NCI-H2196 treated with DMSO at 0.1 percent for 48 hours (cell line): ENCODE data around the gene SNX24.
"Not testable (repeated sequence)": the region's sequence is repeated elsewhere in the genome, so short reads cannot be mapped to it uniquely, and the experiment has no call there.

ENCODE experiments used
- DNase-seq: peaks from one replicate; lab custom pipeline; 2025; ENCODE audit not compliant: unreplicated experiment; lab: John Stamatoyannopoulos, UW

The SNX24 gene

GRCh38 chr5:122957457-122957856 lies 112.0 kb downstream of the SNX24 start:
- DNase-seq = no peak

DNA sequence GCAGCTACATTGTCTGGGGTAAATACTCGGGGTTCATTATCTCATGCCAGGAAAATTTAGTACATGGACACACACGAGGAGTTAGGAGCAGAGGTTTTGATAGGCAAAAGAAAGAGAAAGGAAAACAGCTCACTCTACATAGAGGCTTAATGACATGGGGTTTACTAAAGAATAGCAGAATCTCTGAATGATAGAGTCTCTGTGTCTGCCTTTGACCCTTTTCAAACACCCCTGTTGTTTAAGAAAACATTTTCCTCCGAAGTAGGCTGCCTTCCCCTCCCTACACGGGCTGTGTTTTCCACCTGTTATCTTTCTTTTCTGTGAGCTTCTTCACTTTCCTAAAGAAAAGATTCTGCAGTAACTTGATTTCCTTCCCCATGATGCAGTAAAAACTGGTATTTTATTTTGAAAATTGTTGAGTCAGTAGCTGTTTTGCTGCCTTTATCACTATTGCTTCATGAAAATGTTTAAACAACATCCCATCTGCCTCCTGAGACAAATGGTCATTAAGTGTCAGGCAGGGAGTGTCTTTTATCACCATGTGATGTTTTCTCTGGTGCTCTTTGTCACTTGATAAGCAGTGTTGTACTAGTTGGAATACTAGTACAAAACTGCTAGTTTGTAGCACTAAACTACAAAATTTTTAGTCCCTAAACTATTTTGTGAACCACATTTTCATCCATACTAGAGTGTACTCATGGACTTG lies 114.5 kb downstream of the SNX24 start:
- no peak for DNase-seq

DNA sequence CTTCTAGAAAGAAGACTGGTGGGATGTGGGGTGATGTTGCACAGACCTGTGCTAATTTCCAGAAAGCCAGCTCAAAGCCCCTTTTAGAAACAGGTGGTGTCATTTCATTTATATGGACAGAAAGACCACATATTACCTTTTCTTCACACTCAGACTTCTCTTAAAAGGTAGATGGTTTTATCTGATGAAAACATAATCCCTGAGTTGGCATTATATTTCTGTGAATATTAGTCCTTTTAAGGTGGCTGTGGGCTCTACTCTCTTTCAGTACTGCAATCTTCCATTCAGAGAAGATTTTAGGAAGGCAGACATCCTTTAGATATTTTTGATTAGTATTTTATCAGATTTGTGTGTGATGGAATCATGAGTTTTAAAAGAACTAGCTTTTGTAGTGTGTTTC lies 117.9 kb downstream of the SNX24 start:
- DNase-seq = no peak

- no peak for DNase-seq
Observed at GRCh38 chr5:122965111-122965510, 119.7 kb downstream of the SNX24 start.

DNA sequence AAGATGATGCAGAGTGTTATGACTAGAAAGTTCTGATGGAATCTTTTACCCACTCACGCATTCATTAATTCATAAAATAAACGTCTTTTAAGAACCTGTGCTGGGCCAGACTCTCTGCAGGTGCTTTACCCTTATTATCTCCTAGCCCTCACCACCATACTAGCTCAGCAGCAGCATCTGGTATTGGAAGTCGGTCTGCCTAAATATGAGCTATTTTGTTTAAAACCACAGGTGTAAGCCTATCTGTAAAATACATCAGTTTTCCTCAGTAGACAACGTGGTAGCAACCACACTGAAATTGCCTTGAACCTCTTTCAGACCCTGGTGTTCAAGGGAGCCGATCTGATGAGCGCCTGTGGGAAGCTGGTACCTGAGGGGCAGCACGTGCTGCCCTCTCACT lies 121.7 kb downstream of the SNX24 start:
- DNase-seq = no peak

DNA sequence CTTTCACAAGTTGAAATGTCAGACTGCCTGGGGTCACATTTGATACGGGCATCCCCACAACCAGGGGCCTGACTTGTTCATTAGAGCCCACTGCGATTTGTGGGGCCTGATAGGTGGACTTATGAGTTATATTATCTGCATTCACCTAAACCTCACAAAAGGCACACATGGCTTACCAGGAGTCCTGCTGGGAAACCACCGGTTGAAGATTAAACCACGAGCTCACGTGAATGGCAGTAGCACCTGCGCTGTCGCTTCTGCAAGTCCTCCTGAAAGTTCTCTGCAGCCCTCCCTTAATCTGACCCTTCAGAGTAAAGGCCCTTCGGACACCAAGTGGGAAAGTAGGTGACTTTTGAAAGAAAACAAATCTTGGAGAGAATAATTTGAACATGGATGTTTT lies 122.2 kb downstream of the SNX24 start:
- DNase-seq = no peak

- DNase-seq = not testable (repeated sequence)
Observed at GRCh38 chr5:122968056-122968455, 122.6 kb downstream of the SNX24 start.

DNA sequence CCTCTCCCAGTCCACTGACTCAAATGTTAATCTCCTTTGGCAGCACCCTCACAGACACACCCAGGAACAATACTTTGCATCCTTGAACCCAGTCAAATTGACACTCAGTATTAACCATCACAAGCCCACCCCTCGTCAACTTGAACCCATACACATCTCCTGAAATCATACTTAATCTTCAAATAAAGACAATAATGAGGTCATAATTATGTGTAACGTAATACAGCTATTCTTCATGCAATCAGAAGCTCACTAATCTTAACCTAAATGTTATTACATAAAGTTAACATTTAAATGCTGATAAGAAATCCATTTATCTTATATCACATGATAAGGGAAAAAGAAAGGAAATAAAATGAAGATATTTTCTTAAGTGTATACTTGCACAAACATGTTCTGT lies 125.9 kb downstream of the SNX24 start:
- no peak for DNase-seq

DNA sequence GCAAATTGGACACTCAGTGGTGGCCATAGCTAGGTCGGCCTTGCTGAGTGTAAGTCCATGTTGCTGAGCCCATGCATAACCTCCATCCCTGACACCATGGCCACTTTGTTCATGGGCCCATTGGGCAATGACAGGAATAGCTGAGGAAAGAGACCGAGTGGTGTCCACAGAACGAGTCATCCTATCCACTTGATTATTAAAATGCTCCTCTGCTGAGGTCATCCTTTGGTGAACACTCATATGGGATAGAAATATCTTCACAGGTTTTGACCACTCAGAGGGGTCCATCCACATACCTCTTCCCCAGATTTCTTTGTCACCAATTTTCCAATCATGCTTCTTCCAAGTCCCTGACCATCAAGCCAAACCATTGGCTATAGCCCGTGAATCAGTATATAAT lies 127.5 kb downstream of the SNX24 start:
- DNase-seq = no peak

DNA sequence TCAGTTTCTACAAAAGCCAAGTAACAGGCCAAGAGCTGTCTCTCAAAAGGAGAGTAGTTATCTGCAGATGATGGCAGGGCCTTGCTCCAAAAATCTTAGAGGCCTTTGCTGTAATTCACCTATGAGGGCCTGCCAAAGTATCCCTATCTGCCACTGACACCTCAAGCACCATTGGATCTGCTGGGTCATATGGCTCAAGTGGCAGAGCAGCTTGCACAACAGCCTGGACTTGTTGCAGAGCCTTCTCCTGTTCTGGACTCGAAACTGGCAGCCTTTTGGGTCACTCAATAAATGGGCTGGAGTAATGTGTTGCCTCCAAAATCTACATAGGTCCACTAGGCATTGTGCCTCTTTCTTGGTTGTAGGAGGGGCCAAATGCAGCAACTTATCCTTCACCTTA lies 128.3 kb downstream of the SNX24 start:
- not testable (repeated sequence) for DNase-seq

GRCh38 chr5:122974251-122974650 lies 128.8 kb downstream of the SNX24 start:
- DNase-seq = not testable (repeated sequence)

DNA sequence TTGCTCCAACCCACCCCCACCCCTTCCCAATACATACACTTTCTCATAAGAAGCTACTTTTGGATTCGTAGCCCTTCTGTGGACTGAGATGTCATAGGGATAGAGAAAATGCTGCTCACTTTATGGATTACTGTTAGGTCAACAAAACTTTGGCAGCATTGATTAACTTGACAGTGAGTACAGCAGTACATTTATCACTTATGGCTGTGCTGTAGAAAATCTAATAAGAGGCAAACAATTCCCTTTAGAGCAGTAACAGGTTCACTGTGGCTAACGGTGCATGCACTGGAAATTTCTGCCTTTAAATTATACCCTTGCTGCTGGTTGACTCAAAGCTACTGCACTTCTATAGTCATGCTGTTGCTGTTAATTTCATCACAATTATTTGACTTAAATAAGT lies 131.9 kb downstream of the SNX24 start:
- DNase-seq = no peak

GRCh38 chr5:122978068-122978467 lies 132.7 kb downstream of the SNX24 start:
- DNase-seq = no peak

- no peak for DNase-seq
Observed at GRCh38 chr5:122978644-122979297, 133.4 kb downstream of the SNX24 start.

GRCh38 chr5:122981846-122982245 lies 136.4 kb downstream of the SNX24 start:
- DNase-seq = no peak

GRCh38 chr5:122982376-122982775 lies 137.0 kb downstream of the SNX24 start:
- no peak for DNase-seq

GRCh38 chr5:122984425-122984824 lies 139.0 kb downstream of the SNX24 start:
- no peak for DNase-seq

GRCh38 chr5:122985006-122985700 lies 139.7 kb downstream of the SNX24 start:
- no peak for DNase-seq

- DNase-seq = no peak
Observed at GRCh38 chr5:122985954-122986721, 140.7 kb downstream of the SNX24 start.

- no peak for DNase-seq
Observed at GRCh38 chr5:122996091-122996490, 150.7 kb downstream of the SNX24 start.

DNA sequence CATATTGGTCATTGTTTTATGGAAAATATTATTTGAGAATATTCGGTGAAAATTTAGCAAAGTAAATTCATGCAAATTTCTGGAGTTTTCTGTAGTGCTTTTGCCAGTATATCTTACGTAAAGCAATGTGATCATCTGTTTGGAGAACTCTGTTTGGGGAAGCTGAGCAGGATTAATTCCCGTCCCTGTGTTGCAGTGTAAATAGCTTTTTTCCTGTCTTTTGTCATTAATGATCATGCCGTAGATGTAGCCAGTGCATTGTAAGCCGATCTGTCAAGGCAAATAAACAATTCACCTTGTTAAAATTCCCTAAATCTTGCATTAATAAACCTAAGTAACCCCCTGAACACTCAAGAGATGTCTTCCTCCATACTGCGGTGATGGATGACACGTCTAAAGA lies 151.9 kb downstream of the SNX24 start:
- DNase-seq = peak; percentile 4
